ENCODE measurements around the gene SPOCD1. TPM values are rescaled to one million over a fixed set of nuclear protein-coding genes. Genes with fewer than 3 reads are reported as not detected.
A peak's percentile ranks its signal among the peaks of the same experiment; 100 is the strongest.

The SPOCD1 gene
- total RNA-seq, 1 experiment from 2014 or later: 10.2 TPM

DNA sequence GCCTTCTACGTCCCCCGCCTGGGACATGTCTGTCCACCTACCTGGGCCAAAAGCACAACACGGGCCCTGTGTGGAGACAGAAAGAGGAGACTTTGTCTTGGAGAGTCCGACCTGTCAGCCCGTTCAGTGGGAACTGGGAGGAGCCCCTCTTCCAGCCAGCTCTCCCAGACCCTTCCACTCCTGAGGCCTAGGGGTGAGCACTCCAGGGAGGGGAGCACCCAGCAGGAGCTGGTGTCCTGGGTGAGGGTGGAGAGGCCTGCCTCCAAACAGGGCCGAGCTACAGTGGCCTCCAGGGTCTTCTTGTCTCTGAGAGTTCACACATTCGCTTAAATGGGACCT lies 546 bp downstream of the SPOCD1 start:
- Histone ChIP-seq H4K20me1 (ENCODE audit: insufficient read depth) (no peaks in the 10 kb centered on the region), H2AFZ (peak overlapping the region; percentile 63), H3K4me3 (peak overlapping the region; percentile 44; the same call in 1 of the 2 replicates)

DNA sequence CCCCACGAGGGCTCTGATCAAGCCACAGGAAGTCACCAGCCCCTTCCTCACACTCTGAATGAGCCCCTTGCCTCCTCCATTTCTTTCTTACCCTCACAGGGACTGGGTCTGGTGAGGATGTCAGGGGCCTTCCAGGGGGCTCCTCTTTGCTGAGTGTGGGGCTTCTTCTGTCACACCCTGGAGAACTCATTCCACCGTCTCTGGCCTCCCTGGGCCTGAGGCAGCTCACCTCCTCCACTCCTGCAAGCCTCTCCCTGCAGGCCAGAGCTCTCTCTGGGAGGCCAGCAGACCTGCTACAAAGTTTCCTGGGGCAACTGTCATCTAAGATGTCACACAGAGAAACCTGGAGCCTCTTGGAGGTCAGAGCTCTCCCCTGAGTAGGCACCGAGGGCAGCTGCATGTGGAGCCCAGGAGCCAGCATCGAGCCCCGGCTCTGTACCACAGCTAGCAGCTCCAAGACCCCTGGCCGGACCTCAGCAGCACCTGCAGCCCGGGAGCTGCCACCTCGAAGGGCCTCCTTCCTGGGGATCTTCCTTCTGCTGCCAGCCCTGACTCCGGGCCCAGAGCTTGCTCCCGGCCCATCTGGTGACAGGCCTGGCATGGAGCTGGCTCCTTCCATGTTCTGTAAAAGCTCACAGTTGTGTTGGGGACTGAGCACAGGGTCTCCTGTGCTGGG lies 1.1 kb downstream of the SPOCD1 start:
- Histone ChIP-seq H3K27ac (no peak overlapping the region), H2AFZ (0 out of 2 replicates have a peak overlapping the region, but pooled peaks have one; percentile 63), H3F3A (ENCODE audit: insufficient read depth, low read depth) (no peaks in the 10 kb centered on the region), H3K4me2 (peak overlapping the region; percentile 71; the same call in 1 of the 2 replicates), H3K27me3 (ENCODE audit: insufficient read depth, low read depth) (no peaks in the 10 kb centered on the region), H3K79me2 (ENCODE audit: low read depth) (no peaks in the 10 kb centered on the region), H3K36me3 (ENCODE audit: low read depth) (no peaks in the 10 kb centered on the region), H3K4me3 (no peak overlapping the region), H3K9me2 (ENCODE audit: insufficient read depth) (no peaks in the 10 kb centered on the region), H4K20me1 (ENCODE audit: insufficient read depth) (no peaks in the 10 kb centered on the region), H3K4me1 (replicated peaks; ENCODE audit: insufficient read depth) (peaks cover 5% of the 10 kb centered on the region), H3K9me3 (ENCODE audit: insufficient read depth, low read depth) (no peaks in the 10 kb centered on the region)
- no peak for DNase-seq
- CTCF ChIA-PET: interaction anchor here (1.3 kb wide), 1 partner anchor 150 kb away, joined by 6 read pairs; no protein-coding TSS in a partner anchor
- POLR2A ChIA-PET (ENCODE audit: unreplicated experiment): interaction anchor here (0.6 kb wide), 1 partner anchor 141 kb away, joined by 3 read pairs; no protein-coding TSS in a partner anchor
- no TSS peak for BruUV-seq (replicated peaks)
- TF ChIP-seq, protein P1, sequence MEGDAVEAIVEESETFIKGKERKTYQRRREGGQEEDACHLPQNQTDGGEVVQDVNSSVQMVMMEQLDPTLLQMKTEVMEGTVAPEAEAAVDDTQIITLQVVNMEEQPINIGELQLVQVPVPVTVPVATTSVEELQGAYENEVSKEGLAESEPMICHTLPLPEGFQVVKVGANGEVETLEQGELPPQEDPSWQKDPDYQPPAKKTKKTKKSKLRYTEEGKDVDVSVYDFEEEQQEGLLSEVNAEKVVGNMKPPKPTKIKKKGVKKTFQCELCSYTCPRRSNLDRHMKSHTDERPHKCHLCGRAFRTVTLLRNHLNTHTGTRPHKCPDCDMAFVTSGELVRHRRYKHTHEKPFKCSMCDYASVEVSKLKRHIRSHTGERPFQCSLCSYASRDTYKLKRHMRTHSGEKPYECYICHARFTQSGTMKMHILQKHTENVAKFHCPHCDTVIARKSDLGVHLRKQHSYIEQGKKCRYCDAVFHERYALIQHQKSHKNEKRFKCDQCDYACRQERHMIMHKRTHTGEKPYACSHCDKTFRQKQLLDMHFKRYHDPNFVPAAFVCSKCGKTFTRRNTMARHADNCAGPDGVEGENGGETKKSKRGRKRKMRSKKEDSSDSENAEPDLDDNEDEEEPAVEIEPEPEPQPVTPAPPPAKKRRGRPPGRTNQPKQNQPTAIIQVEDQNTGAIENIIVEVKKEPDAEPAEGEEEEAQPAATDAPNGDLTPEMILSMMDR (conservative IDR thresholded peaks at IDR 0.05): no peak
- TF ChIP-seq EZH2 (IDR thresholded peaks at IDR 0.05; ENCODE audit: low read depth): no peak
- intact Hi-C loops (cut with micrococcal nuclease; ENCODE audit: unreplicated experiment): loop anchor here (5.0 to 10.0 kb wide), 2 partner anchors 120 to 148 kb away; partner anchors contain the start of gene PTP4A2

More for the DNA sequence above, 546 bp downstream of the SPOCD1 start:
- H3K27me3 ChIP-seq (ENCODE audit: insufficient read depth, low read depth): no peaks in the 10 kb centered on the region
- H3K4me1 ChIP-seq (replicated peaks; ENCODE audit: insufficient read depth): peaks cover 5% of the 10 kb centered on the region
- no peaks in the 10 kb centered on the region for H3K9me3 ChIP-seq (ENCODE audit: insufficient read depth, low read depth)
- ChIA-PET POLR2A (ENCODE audit: unreplicated experiment) (no interaction called here), CTCF (interaction anchor here (0.6 to 0.9 kb wide), 5 partner anchors 111 to 590 kb away, joined by 3 to 7 read pairs (median 3); no protein-coding TSS in a partner anchor)
- TF ChIP-seq, protein P1 (conservative IDR thresholded peaks at IDR 0.05): no peak
- TF ChIP-seq EZH2 (IDR thresholded peaks at IDR 0.05; ENCODE audit: low read depth): no peak
- DNase-seq: no peak
- TSS peak; percentile 91 for BruUV-seq (replicated peaks)
- H3K36me3 ChIP-seq (ENCODE audit: low read depth): no peaks in the 10 kb centered on the region
- intact Hi-C loops (cut with micrococcal nuclease; ENCODE audit: unreplicated experiment): loop anchor here (5.0 to 10.0 kb wide), 2 partner anchors 120 to 147 kb away; partner anchors contain the start of gene PTP4A2
- no peaks in the 10 kb centered on the region for H3K79me2 ChIP-seq (ENCODE audit: low read depth)
- H3K9me2 ChIP-seq (ENCODE audit: insufficient read depth): no peaks in the 10 kb centered on the region
- H3F3A ChIP-seq (ENCODE audit: insufficient read depth, low read depth): no peaks in the 10 kb centered on the region
- H3K27ac ChIP-seq: no peak overlapping the region
- peak overlapping the region; percentile 71 for H3K4me2 ChIP-seq

DNA sequence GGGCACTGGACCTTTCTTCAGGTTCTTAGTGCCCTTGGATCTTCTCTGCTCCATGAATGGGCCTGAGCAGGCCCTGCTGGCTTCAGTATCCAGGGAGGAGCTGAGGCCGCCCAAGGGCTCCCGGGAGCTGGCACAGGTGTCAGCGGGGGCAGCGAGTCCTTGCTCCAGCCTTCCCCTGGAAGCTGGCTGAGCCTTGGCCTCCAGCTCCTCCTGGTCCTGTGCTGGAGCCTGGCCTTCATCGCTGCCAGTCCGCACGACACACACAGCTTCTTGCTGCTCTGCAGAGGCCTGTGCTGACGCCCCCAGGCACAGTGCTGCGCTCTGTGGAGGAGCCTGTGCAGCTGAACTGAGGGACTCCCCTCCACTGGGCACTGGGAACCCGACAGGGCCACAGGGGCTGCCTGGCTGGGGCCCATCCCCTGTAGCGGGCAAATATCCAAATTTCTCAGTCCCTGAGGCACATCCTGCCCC lies 1.7 kb downstream of the SPOCD1 start:
- intact Hi-C loops (cut with micrococcal nuclease; ENCODE audit: unreplicated experiment): loop anchor here (10.0 kb wide), 1 partner anchor 121 kb away; the partner anchor contains the start of gene PTP4A2
- H3K4me1 ChIP-seq (replicated peaks; ENCODE audit: insufficient read depth): peaks cover 5% of the 10 kb centered on the region
- no peaks in the 10 kb centered on the region for H3K9me2 ChIP-seq (ENCODE audit: insufficient read depth)
- no peak overlapping the region for H2AFZ ChIP-seq
- H3K27me3 ChIP-seq (ENCODE audit: insufficient read depth, low read depth): no peaks in the 10 kb centered on the region
- DNase-seq: no peak
- H3K9me3 ChIP-seq (ENCODE audit: insufficient read depth, low read depth): no peaks in the 10 kb centered on the region
- H3K79me2 ChIP-seq (ENCODE audit: low read depth): no peaks in the 10 kb centered on the region
- H3K27ac ChIP-seq: no peak overlapping the region
- H3K4me2 ChIP-seq: no peak overlapping the region
- H3K4me3 ChIP-seq: no peak overlapping the region
- H3F3A ChIP-seq (ENCODE audit: insufficient read depth, low read depth): no peaks in the 10 kb centered on the region
- ChIA-PET POLR2A (ENCODE audit: unreplicated experiment) (interaction anchor here (0.6 kb wide), 1 partner anchor 142 kb away, joined by 3 read pairs; no protein-coding TSS in a partner anchor), CTCF (interaction anchor here (1.3 kb wide), 1 partner anchor 150 kb away, joined by 6 read pairs; no protein-coding TSS in a partner anchor)
- no peaks in the 10 kb centered on the region for H4K20me1 ChIP-seq (ENCODE audit: insufficient read depth)
- TF ChIP-seq EZH2 (IDR thresholded peaks at IDR 0.05; ENCODE audit: low read depth): no peak
- TF ChIP-seq, protein P1 (conservative IDR thresholded peaks at IDR 0.05): no peak
- H3K36me3 ChIP-seq (ENCODE audit: low read depth): no peaks in the 10 kb centered on the region
- no TSS peak for BruUV-seq (replicated peaks)
